Posterior cingulate gyrus (tissue), 11 donors: Measurements from ENCODE around the gene GAS2L2.
"Not testable (repeated sequence)": the region's sequence is repeated elsewhere in the genome, so short reads cannot be mapped to it uniquely, and the experiment has no call there.

Experiments used
- DNase-seq, 10 donors: peaks; one replicate each; pipeline versions ENCODE4 v3.0.0 to v3.0.0-alpha.2; 2020 to 2021; ENCODE audit warnings: mixed read lengths in 3 of 10
- intact Hi-C: fragments of 100-400 bp; cut with DNase I; formaldehyde crosslinking; loops from one replicate; pipeline ENCODE4 v1.15.1; 2023

The GAS2L2 gene

GRCh38 chr17:35705705-35706104, 47.3 kb downstream of the GAS2L2 start:
- DNase-seq = no peak
- intact Hi-C loops = no loop called here

- DNase-seq = no peak
- intact Hi-C loops = no loop called here
Observed at GRCh38 chr17:35705230-35705629, 47.8 kb downstream of the GAS2L2 start.

- intact Hi-C loops, DNase-seq: not testable (repeated sequence)
Observed at GRCh38 chr17:35703308-35703707, 49.7 kb downstream of the GAS2L2 start.

GRCh38 chr17:35701491-35701890, 51.5 kb downstream of the GAS2L2 start:
- intact Hi-C loops = no loop called here
- no peak for DNase-seq

GRCh38 chr17:35700150-35700549, 52.9 kb downstream of the GAS2L2 start:
- no peak for DNase-seq
- intact Hi-C loops = no loop called here

- intact Hi-C loops = no loop called here
Observed at GRCh38 chr17:35698800-35699199, 54.2 kb downstream of the GAS2L2 start.

GRCh38 chr17:35695613-35696012, 57.4 kb downstream of the GAS2L2 start:
- no peak for DNase-seq
- intact Hi-C loops = no loop called here

More at GRCh38 chr17:35698800-35699199, 54.2 kb downstream of the GAS2L2 start:
- no peak for DNase-seq

GRCh38 chr17:35694906-35695305, 58.1 kb downstream of the GAS2L2 start:
- DNase-seq = no peak
- intact Hi-C loops = no loop called here
